IMR-90 (cell line): Measurements from ENCODE around the gene NAA35. TPM values are rescaled to one million over a fixed set of nuclear protein-coding genes. Genes with fewer than 3 reads are reported as not detected.

Source experiments
- ATAC-seq: fragments of 200-7000 bp; cut with Tn5 transposase; 2 replicates; pipeline ENCODE4 v1.9.1; 2020; ENCODE audit warnings: low read depth, mild to moderate bottlenecking, moderate library complexity
- BruUV-seq: library from RNA; stranded (reverse); fragments of 400-500 nt; replicated peaks from 2 replicates; lab custom pipeline; 2021; lab: Mats Ljungman, UMichigan
- CTCF ChIA-PET: fragments of 300-600 bp; formaldehyde crosslinking; extraction: SDS; loops from one replicate; lab custom pipeline; 2021; ENCODE audit warnings: antibody characterized with exemption; lab: Yijun Ruan, JAX
- POLR2A ChIA-PET: fragments of 300-600 bp; sonication (Branson Sonifier 250); formaldehyde crosslinking; loops from one replicate; lab custom pipeline; 2022; ENCODE audit warnings: antibody characterized with exemption; ENCODE audit not compliant: unreplicated experiment; lab: Charles Lee
- DNase-seq: peaks from one replicate; pipeline ENCODE4 v3.0.0; 2013
- H2AFZ ChIP-seq: replicated peaks from 2 replicates; pipeline ENCODE3; 2013; ENCODE audit warnings: low read length, mild to moderate bottlenecking; ENCODE audit not compliant: poor library complexity
- H2AK5ac ChIP-seq: 2 replicates; pipeline ENCODE4 v1.6.1; 2013; ENCODE audit warnings: low read depth, low read length, inconsistent platforms
- H2AK9ac ChIP-seq: replicated peaks from 2 replicates; pipeline ENCODE3; 2013; ENCODE audit warnings: mild to moderate bottlenecking, low read depth, low read length, moderate library complexity; ENCODE audit not compliant: poor library complexity
- H2BK120ac ChIP-seq: 2 replicates; pipeline ENCODE4 v1.6.1; 2013; ENCODE audit warnings: low read depth, low read length, inconsistent platforms
- H2BK15ac ChIP-seq: 3 replicates; pipeline ENCODE4 v1.6.1; 2013; ENCODE audit warnings: low read depth, low read length, inconsistent platforms
- H2BK20ac ChIP-seq: 2 replicates; pipeline ENCODE4 v1.6.1; 2013; ENCODE audit warnings: low read depth, mild to moderate bottlenecking, inconsistent platforms, low read length, moderate library complexity
- H2BK5ac ChIP-seq: 2 replicates; pipeline ENCODE4 v1.6.1; 2013; ENCODE audit warnings: mild to moderate bottlenecking, low read depth, low read length, inconsistent platforms; ENCODE audit not compliant: poor library complexity, severe bottlenecking
- H3K14ac ChIP-seq: replicated peaks from 2 replicates; pipeline ENCODE4 v1.6.1; 2013; ENCODE audit warnings: low read depth, low read length, inconsistent platforms
- H3K18ac ChIP-seq: 2 replicates; pipeline ENCODE4 v1.6.1; 2013; ENCODE audit warnings: low read depth, low read length, control low read depth
- H3K23ac ChIP-seq: 2 replicates; pipeline ENCODE4 v1.6.1; 2013; ENCODE audit warnings: low read depth, low read length, inconsistent platforms
- H3K27ac ChIP-seq: 2 replicates; pipeline ENCODE4 v1.5.1; 2013; ENCODE audit warnings: mild to moderate bottlenecking, control low read depth, low read length; ENCODE audit not compliant: insufficient read depth
- H3K27me3 ChIP-seq: 2 replicates; pipeline ENCODE4 v1.6.1; 2013; ENCODE audit warnings: low read length; ENCODE audit not compliant: control insufficient read depth, insufficient read depth
- H3K36me3 ChIP-seq: 2 replicates; pipeline ENCODE4 v1.6.1; 2013; ENCODE audit warnings: low read length, mixed read lengths; ENCODE audit not compliant: control insufficient read depth, insufficient read depth
- H3K4ac ChIP-seq: 2 replicates; pipeline ENCODE4 v1.6.1; 2013; ENCODE audit warnings: low read depth, low read length, inconsistent platforms
- H3K4me1 ChIP-seq: 2 replicates; pipeline ENCODE4 v1.6.1; 2013; ENCODE audit warnings: low read length, mixed read lengths; ENCODE audit not compliant: control insufficient read depth, insufficient read depth
- H3K4me2 ChIP-seq: 2 replicates; pipeline ENCODE4 v1.6.1; 2013; ENCODE audit warnings: low read depth, mild to moderate bottlenecking, control low read depth, low read length, moderate library complexity
- H3K4me3 ChIP-seq: 2 replicates; pipeline ENCODE4 v1.5.1; 2013; ENCODE audit warnings: low read depth, mild to moderate bottlenecking, control low read depth, low read length, moderate library complexity; ENCODE audit not compliant: insufficient read depth
- H3K56ac ChIP-seq: 2 replicates; pipeline ENCODE4 v1.6.1; 2013; ENCODE audit warnings: low read length, inconsistent platforms; ENCODE audit not compliant: insufficient read depth; ENCODE audit errors: extremely low read depth
- H3K79me1 ChIP-seq, 2 experiments: 2 replicates each; pipeline ENCODE4 v1.6.1; 2013; ENCODE audit warnings: low read length in 2 of 2, inconsistent platforms in 1 of 2, low read depth in 1 of 2
- H3K9ac ChIP-seq: 2 replicates; pipeline ENCODE4 v1.6.1; 2013; ENCODE audit warnings: low read depth, low read length, control low read depth
- H3K9me1 ChIP-seq: 2 replicates; pipeline ENCODE4 v1.6.1; 2013; ENCODE audit warnings: low read length, inconsistent platforms; ENCODE audit not compliant: insufficient read depth
- H3K9me3 ChIP-seq: 2 replicates; pipeline ENCODE4 v1.6.1; 2013; ENCODE audit warnings: low read length; ENCODE audit not compliant: control insufficient read depth, insufficient read depth
- H4K20me1 ChIP-seq: 2 replicates; pipeline ENCODE4 v1.6.1; 2013; ENCODE audit warnings: low read length, inconsistent platforms; ENCODE audit not compliant: insufficient read depth
- H4K5ac ChIP-seq: 2 replicates; pipeline ENCODE4 v1.6.1; 2013; ENCODE audit warnings: mild to moderate bottlenecking, low read depth, low read length, control low read depth
- H4K8ac ChIP-seq, 2 experiments: 2 replicates each; pipeline ENCODE4 v1.6.1; 2013; ENCODE audit warnings: low read depth in 2 of 2, low read length in 2 of 2, control low read depth in 1 of 2, inconsistent platforms in 1 of 2
- H4K91ac ChIP-seq: 2 replicates; pipeline ENCODE4 v1.6.1; 2013; ENCODE audit warnings: low read depth, low read length, inconsistent platforms; ENCODE audit not compliant: insufficient read depth
- CEBPB ChIP-seq: IDR thresholded peaks from 2 replicates; pipeline ENCODE4 v1.6.1; 2012; ENCODE audit warnings: low read depth, low read length, improper control_type of control experiment
- FOS ChIP-seq: fragments of 150-350 bp; IDR thresholded peaks from 2 replicates; pipeline ENCODE4 v1.6.1; 2016; ENCODE audit warnings: low read depth, low read length
- WGBS, 2 experiments: methylation state at CpG; one replicate each; pipeline versions ENCODE4 v1.1.5 to v1.1.7; 2013; ENCODE audit warnings: missing lambda C conversion rate in 2 of 2; ENCODE audit not compliant: insufficient read length in 1 of 2; ENCODE audit errors: extremely low coverage in 2 of 2; 5-methylcytosine and 5-hydroxymethylcytosine counted together
- dilution Hi-C: fragments of 300-500 bp; cut with HindIII; formaldehyde crosslinking; loops from one replicate; pipeline ENCODE4 v1.14.3; 2018; ENCODE audit warnings: low sequenced_read_pairs; ENCODE audit not compliant: unreplicated experiment
- in situ Hi-C: fragments of 300-500 bp; cut with MboI; formaldehyde crosslinking; loops from 3 replicates; pipeline ENCODE4 v1.14.3; 2019; ENCODE audit warnings: low sequenced_read_pairs, inconsistent platforms, mixed read lengths
- intact Hi-C: fragments of 100-400 bp; cut with micrococcal nuclease; formaldehyde crosslinking; loops from 2 replicates; pipeline ENCODE4 v1.10.0; 2022
- polyA plus RNA-seq, 3 experiments: library from polyadenylated mRNA; depleted of rRNA; stranded (reverse); fragments of >200 nt; gene quantifications; 2 replicates each; pipeline ENCODE4 v1.2.3, GENCODE V29; 2012; ENCODE audit warnings: low replicate concordance in 1 of 3
- total RNA-seq: library from RNA; depleted of rRNA; stranded (reverse); fragments of >200 nt; gene quantifications from 2 replicates; pipeline ENCODE4 v1.2.3, GENCODE V29; 2012

Gene NAA35
- total and polyA plus RNA-seq, 2 of the 4 experiments (the other 2 are of a cell fraction): 13.1 to 16.5 TPM

GRCh38 chr9:85964526-85964925, 23.6 kb downstream of the NAA35 start:
- BruUV-seq: no TSS peak
- Histone ChIP-seq H3K9me3 (no peaks in the 10 kb centered on the region), H3K36me3 (peaks cover 2% of the 10 kb centered on the region), H4K8ac (no peak overlapping the region), H3K23ac (no peak overlapping the region), H2AK9ac (no peak overlapping the region), H3K14ac (no peak overlapping the region), H3K79me1 (peaks cover 0 to 11% of the 10 kb centered on the region in 2 experiments; a peak in 2 of 4 replicates), H3K18ac (no peak overlapping the region), H2BK5ac (no peak overlapping the region), H3K27ac (no peak overlapping the region), H2AK5ac (no peak overlapping the region), H3K9ac (no peak overlapping the region), H3K27me3 (no peaks in the 10 kb centered on the region), H2AFZ (no peak overlapping the region), H2BK20ac (no peak overlapping the region), H4K20me1 (no peaks in the 10 kb centered on the region), H4K5ac (no peak overlapping the region), H3K4me1 (no peaks in the 10 kb centered on the region), H2BK15ac (no peak overlapping the region), H3K4me2 (no peak overlapping the region), H2BK120ac (no peak overlapping the region), H3K56ac (no peak overlapping the region), H4K91ac (no peak overlapping the region), H3K4me3 (no peak overlapping the region), H3K9me1 (no peaks in the 10 kb centered on the region; the same call in 1 of the 2 replicates), H3K4ac (no peak overlapping the region)
- DNase-seq (no peak), ATAC-seq (no peak)
- ChIA-PET CTCF (no interaction called here), POLR2A (interaction anchor here (0.6 kb wide), 1 partner anchor 41 kb away, joined by 6 read pairs; no protein-coding TSS in a partner anchor)
- dilution Hi-C loops: no loop called here
- intact Hi-C loops: no loop called here
- in situ Hi-C loops: no loop called here
- TF ChIP-seq FOS (no peak), CEBPB (peak; percentile 82)
- WGBS, 2 experiments: no CpG with 5 or more reads among the region's 3 CpGs
